22Rv1 (cell line): ENCODE data around the gene UNC5C.
A peak's percentile ranks its signal among the peaks of the same experiment; 100 is the strongest.

ENCODE experiments used
- H3K27ac ChIP-seq: fragments of 450-650 bp; 2 replicates; pipeline ENCODE4 v1.5.1; 2017
- ZFX ChIP-seq: fragments of 450-650 bp; IDR thresholded peaks from 2 replicates; pipeline ENCODE4 v1.6.1; 2017; ENCODE audit warnings: antibody characterized with exemption, borderline replicate concordance
- TF ChIP-seq, protein P1 (sequence below): fragments of 450-650 bp; IDR thresholded peaks from 2 replicates; pipeline ENCODE4 v1.5.1; 2017; ENCODE audit warnings: mild to moderate bottlenecking

The UNC5C gene

GRCh38 chr4:95517576-95518345, 31.0 kb downstream of the UNC5C start:
- TF ChIP-seq, protein P1, sequence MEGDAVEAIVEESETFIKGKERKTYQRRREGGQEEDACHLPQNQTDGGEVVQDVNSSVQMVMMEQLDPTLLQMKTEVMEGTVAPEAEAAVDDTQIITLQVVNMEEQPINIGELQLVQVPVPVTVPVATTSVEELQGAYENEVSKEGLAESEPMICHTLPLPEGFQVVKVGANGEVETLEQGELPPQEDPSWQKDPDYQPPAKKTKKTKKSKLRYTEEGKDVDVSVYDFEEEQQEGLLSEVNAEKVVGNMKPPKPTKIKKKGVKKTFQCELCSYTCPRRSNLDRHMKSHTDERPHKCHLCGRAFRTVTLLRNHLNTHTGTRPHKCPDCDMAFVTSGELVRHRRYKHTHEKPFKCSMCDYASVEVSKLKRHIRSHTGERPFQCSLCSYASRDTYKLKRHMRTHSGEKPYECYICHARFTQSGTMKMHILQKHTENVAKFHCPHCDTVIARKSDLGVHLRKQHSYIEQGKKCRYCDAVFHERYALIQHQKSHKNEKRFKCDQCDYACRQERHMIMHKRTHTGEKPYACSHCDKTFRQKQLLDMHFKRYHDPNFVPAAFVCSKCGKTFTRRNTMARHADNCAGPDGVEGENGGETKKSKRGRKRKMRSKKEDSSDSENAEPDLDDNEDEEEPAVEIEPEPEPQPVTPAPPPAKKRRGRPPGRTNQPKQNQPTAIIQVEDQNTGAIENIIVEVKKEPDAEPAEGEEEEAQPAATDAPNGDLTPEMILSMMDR, result no peak
- TF ChIP-seq ZFX, result no peak
- no peak overlapping the region for H3K27ac ChIP-seq

GRCh38 chr4:95516528-95517017, 32.2 kb downstream of the UNC5C start:
- TF ChIP-seq, protein P1, result no peak
- no peak for TF ChIP-seq ZFX
- H3K27ac ChIP-seq, result no peak overlapping the region

- TF ChIP-seq, protein P1, result no peak
- TF ChIP-seq ZFX, result no peak
- no peak overlapping the region for H3K27ac ChIP-seq
These were observed 33.2 kb downstream of the UNC5C start for GRCh38 chr4:95515589-95515988.

GRCh38 chr4:95513022-95513421, 35.8 kb downstream of the UNC5C start:
- H3K27ac ChIP-seq, result no peak overlapping the region
- TF ChIP-seq, protein P1, result no peak
- TF ChIP-seq ZFX, result no peak

GRCh38 chr4:95511477-95511876, 37.3 kb downstream of the UNC5C start:
- H3K27ac ChIP-seq, result peak overlapping the region; percentile 60
- TF ChIP-seq, protein P1, result no peak
- no peak for TF ChIP-seq ZFX

- no peak for TF ChIP-seq ZFX
- TF ChIP-seq, protein P1, result no peak
- peak overlapping the region; percentile 60 for H3K27ac ChIP-seq
These were observed 37.9 kb downstream of the UNC5C start for GRCh38 chr4:95510877-95511276.

DNA sequence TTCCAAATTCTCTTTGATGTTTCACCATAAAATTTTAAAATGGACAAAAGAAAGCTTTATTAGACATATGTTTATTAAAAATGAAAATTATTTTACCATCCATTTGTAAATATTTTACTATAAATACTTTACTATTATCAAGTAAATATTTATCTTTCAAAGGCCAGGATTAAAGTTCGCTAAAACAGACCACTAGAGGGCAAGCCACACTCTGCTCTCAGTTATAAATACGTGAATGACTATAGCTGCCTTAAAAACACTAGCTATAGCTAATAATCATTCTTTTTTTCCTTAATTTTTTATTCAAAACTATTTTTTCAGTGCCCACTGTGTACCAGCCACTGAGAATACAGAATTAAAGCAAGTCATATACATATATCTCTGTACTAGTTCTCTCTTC, 38.6 kb downstream of the UNC5C start:
- peak overlapping the region; percentile 60 for H3K27ac ChIP-seq
- TF ChIP-seq ZFX, result no peak
- TF ChIP-seq, protein P1, result peak; percentile 88
